Astrocyte of the spinal cord (primary cell): ENCODE measurements around the gene RBM47.
"Not testable (repeated sequence)": the region's sequence is repeated elsewhere in the genome, so short reads cannot be mapped to it uniquely, and the experiment has no call there.

Experiments
- DNase-seq: peaks from one replicate; pipeline ENCODE4 v3.0.0; 2011; ENCODE audit warnings: low read depth, low spot score
- H3K4me3 ChIP-seq: 2 replicates; pipeline ENCODE4 v1.5.1; 2011; ENCODE audit warnings: low read depth, mild to moderate bottlenecking, low read length, moderate library complexity
- CTCF ChIP-seq: IDR thresholded peaks from 2 replicates; pipeline ENCODE4 v1.5.1; 2012; ENCODE audit warnings: low read depth, mild to moderate bottlenecking, low read length, inconsistent platforms
- in situ Hi-C: cut with HindIII; loops from 2 replicates; pipeline ENCODE4 v1.10.0; 2017; ENCODE audit warnings: low sequenced_read_pairs

Gene RBM47

GRCh38 chr4:40394236-40394635 lies 235.4 kb downstream of the RBM47 start:
- no peak for TF ChIP-seq CTCF
- H3K4me3 ChIP-seq = no peak overlapping the region
- no peak for DNase-seq
- in situ Hi-C loops = no loop called here

- DNase-seq, H3K4me3 ChIP-seq, in situ Hi-C loops: not testable (repeated sequence)
Observed at GRCh38 chr4:40392241-40392640, 237.4 kb downstream of the RBM47 start.

- DNase-seq = no peak
- TF ChIP-seq CTCF = no peak
- in situ Hi-C loops = no loop called here
Observed at GRCh38 chr4:40389986-40390385, 239.7 kb downstream of the RBM47 start.

GRCh38 chr4:40388239-40388638 lies 241.4 kb downstream of the RBM47 start:
- no peak for TF ChIP-seq CTCF
- no peak overlapping the region for H3K4me3 ChIP-seq
- in situ Hi-C loops = no loop called here
- DNase-seq = no peak

More at GRCh38 chr4:40389986-40390385, 239.7 kb downstream of the RBM47 start:
- H3K4me3 ChIP-seq = no peak overlapping the region

- DNase-seq = no peak
- no peak overlapping the region for H3K4me3 ChIP-seq
- no peak for TF ChIP-seq CTCF
- in situ Hi-C loops = no loop called here
Observed at GRCh38 chr4:40380647-40381046, 249.0 kb downstream of the RBM47 start.

- in situ Hi-C loops = no loop called here
- no peak for TF ChIP-seq CTCF
- no peak overlapping the region for H3K4me3 ChIP-seq
- DNase-seq = no peak
Observed at GRCh38 chr4:40379248-40379647, 250.4 kb downstream of the RBM47 start.

- no peak for TF ChIP-seq CTCF
- no peak overlapping the region for H3K4me3 ChIP-seq
- no peak for DNase-seq
- in situ Hi-C loops = no loop called here
Observed at GRCh38 chr4:40378619-40379018, 251.0 kb downstream of the RBM47 start.
